PFSK-1 (cell line): Measurements from ENCODE around the gene NHSL2.

Experiments used
- POLR2AphosphoS5 ChIP-seq: IDR thresholded peaks from 2 replicates; pipeline ENCODE4 v1.6.1; 2012; ENCODE audit warnings: low read depth, mild to moderate bottlenecking, control low read depth, low read length, moderate library complexity
- SIN3A ChIP-seq: IDR thresholded peaks from 2 replicates; pipeline ENCODE4 v1.6.1; 2012; ENCODE audit warnings: mild to moderate bottlenecking, low read length, moderate library complexity, borderline replicate concordance; ENCODE audit not compliant: insufficient read depth
- TAF1 ChIP-seq: IDR thresholded peaks from 2 replicates; pipeline ENCODE4 v1.6.1; 2012; ENCODE audit warnings: low read length, control low read depth, borderline replicate concordance; ENCODE audit not compliant: insufficient read depth
- TF ChIP-seq, protein P1 (sequence below), 2 experiments: IDR thresholded peaks; 2 replicates each; pipeline versions ENCODE4 v1.6.1 to v1.8.0; 2011 to 2012; ENCODE audit warnings: low read depth in 2 of 2, low read length in 2 of 2, control low read depth in 1 of 2, inconsistent platforms in 1 of 2, mild to moderate bottlenecking in 1 of 2, moderate library complexity in 1 of 2; ENCODE audit not compliant: insufficient read depth in 1 of 2

- TF ChIP-seq, protein P1, sequence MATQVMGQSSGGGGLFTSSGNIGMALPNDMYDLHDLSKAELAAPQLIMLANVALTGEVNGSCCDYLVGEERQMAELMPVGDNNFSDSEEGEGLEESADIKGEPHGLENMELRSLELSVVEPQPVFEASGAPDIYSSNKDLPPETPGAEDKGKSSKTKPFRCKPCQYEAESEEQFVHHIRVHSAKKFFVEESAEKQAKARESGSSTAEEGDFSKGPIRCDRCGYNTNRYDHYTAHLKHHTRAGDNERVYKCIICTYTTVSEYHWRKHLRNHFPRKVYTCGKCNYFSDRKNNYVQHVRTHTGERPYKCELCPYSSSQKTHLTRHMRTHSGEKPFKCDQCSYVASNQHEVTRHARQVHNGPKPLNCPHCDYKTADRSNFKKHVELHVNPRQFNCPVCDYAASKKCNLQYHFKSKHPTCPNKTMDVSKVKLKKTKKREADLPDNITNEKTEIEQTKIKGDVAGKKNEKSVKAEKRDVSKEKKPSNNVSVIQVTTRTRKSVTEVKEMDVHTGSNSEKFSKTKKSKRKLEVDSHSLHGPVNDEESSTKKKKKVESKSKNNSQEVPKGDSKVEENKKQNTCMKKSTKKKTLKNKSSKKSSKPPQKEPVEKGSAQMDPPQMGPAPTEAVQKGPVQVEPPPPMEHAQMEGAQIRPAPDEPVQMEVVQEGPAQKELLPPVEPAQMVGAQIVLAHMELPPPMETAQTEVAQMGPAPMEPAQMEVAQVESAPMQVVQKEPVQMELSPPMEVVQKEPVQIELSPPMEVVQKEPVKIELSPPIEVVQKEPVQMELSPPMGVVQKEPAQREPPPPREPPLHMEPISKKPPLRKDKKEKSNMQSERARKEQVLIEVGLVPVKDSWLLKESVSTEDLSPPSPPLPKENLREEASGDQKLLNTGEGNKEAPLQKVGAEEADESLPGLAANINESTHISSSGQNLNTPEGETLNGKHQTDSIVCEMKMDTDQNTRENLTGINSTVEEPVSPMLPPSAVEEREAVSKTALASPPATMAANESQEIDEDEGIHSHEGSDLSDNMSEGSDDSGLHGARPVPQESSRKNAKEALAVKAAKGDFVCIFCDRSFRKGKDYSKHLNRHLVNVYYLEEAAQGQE (IDR thresholded peaks at IDR 0.05; ENCODE audit: insufficient read depth in 1 of 2, low read depth in 2 of 2, low read length in 2 of 2), result no peak
- TF ChIP-seq TAF1, result no peak
- no peak for TF ChIP-seq POLR2AphosphoS5
- TF ChIP-seq SIN3A, result no peak
Measured at GRCh38 chrX:72146527-72146926, 235.9 kb downstream of the NHSL2 start.
